Stimulated activated CD8-positive, alpha-beta memory T cell treated with anti-CD3 and anti-CD28 coated beads, Interleukin-15, amount 100 ng/mL, for 4 hours (primary cell): Measurements from ENCODE around the gene VAMP8.

Experiments used
- DNase-seq, 2 donors: peaks; one replicate each; pipeline ENCODE4 v3.0.0-alpha.2; 2020; ENCODE audit warnings: low read depth in 2 of 2

Gene VAMP8

DNA sequence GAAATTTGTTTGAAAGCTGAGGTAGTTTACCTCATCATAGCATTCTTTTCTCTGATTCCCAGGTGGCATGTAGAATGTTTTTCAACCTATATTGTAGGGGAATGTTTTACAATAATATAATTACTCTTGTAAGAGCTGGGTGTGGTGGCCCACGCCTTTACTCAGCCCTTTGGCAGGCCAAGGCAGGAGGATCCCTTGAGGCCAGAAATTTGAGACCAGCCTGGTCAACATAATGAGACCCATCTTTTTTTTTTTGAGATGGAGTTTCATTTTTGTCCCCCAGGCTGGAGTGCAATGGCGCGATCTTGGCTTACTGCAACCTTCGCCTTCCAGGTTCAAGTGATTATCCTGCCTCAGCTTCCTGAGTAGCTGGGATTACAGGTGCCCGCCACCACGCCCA, 42.2 kb downstream of the VAMP8 start:
- no peak for DNase-seq

DNA sequence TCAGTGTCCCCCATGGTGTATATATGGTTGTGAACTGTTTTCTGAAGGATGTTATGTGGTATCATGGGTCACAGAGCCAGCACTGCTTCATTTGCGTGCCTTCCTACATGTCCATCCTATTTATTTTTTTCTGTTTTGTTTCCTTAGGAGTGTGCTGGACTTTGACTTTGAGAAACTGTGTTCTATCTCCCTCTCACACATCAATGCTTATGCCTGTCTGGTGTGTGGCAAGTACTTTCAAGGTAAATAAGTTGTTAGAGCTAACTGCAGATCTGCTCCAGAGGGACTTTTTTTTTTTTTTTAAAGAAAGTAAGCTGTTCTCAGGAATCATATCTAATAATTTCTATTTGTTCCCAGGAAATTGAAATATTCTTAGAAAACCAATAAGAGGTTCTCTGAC, 44.0 kb downstream of the VAMP8 start:
- no peak for DNase-seq

DNA sequence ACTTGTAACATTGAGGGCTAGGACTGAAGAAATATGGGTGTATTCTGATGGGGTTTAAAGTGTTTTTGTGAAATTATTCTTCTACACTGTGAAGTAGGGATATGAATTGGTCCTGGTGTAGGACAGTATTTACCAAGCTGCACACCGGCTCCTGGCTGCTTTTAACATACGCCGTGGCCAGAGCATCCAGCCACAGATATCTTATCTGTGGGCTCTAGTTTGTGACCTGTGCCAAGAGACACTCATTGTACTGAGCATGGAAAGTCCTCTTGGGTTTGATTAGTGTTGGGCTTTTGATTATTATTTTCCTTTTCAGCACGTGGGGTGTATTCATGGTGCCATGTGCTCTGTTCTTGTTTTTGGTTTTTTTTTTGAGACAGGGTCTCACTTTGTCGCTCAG, 46.6 kb downstream of the VAMP8 start:
- no peak for DNase-seq

DNA sequence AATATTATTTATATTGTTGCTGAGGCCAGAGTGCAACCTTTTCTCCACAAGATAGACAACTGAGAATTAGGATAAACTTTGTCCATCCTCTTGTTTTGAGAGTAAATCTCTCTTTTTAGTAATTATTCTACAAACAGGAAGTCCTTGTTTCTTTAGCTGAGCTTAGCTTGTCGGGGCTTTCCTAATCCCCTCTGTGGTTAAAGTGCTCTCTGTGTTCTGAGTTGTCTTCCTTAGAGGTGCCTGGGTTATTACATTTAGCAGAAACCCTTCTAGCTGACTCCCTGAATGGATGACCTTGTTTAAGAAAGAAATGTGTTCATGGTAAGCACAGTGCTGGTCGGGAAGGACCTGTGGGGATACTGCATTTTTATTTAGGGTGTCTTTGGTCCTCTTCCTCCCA, 51.3 kb downstream of the VAMP8 start:
- no peak for DNase-seq

DNA sequence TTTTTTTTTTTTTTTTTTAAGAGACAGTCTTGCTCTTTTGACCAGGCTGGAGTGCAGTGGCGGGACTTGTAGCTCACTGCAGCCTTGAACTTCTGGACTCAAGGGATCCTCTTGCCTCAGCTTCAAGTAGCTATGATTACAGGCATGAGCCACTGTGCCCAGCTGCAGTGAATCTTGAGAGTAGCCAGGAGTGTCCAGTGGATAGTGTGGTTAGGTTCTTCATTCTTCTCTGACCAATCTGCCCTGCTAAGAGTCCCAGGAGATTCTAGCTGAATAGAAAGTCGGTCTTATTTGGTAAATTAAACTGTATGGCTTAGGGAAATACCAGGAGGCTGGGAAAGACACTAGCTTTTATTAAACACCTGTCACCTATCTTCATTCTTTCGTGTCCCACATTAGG, 53.9 kb downstream of the VAMP8 start:
- DNase-seq = no peak
